Measurements from ENCODE around the gene XIST.
"Not testable (repeated sequence)": the region's sequence is repeated elsewhere in the genome, so short reads cannot be mapped to it uniquely, and the experiment has no call there.

Gene XIST

GRCh38 chrX:73852467-73852866, at the start of gene XIST:
TSS of gene XIST (minus strand) at chrX:73852714.
- no peak for DNase-seq
- in situ Hi-C loops (cut with MboI; ENCODE audit: low pct_unique_long_range_greater_than_20kb, low sequenced_read_pairs) = loop anchor here (25.0 kb wide), 2 partner anchors 285 to 485 kb away; no protein-coding TSS in a partner anchor

- DNase-seq; in situ Hi-C loops (cut with MboI; ENCODE audit: low pct_unique_long_range_greater_than_20kb, low sequenced_read_pairs): not testable (repeated sequence)
Observed at GRCh38 chrX:73898315-73898714, 45.8 kb upstream of the XIST start.

- in situ Hi-C loops (cut with MboI; ENCODE audit: low pct_unique_long_range_greater_than_20kb, low sequenced_read_pairs) = not testable (repeated sequence)
- peak; percentile 18 for DNase-seq
Observed at GRCh38 chrX:73892515-73893090, 40.1 kb upstream of the XIST start.

- in situ Hi-C loops (cut with MboI; ENCODE audit: low pct_unique_long_range_greater_than_20kb, low sequenced_read_pairs) = not testable (repeated sequence)
Observed at GRCh38 chrX:73882260-73882659, 29.7 kb upstream of the XIST start.

GRCh38 chrX:73877687-73878086, 25.2 kb upstream of the XIST start:
- no peak for DNase-seq
- in situ Hi-C loops (cut with MboI; ENCODE audit: low pct_unique_long_range_greater_than_20kb, low sequenced_read_pairs) = no loop called here

More at GRCh38 chrX:73882260-73882659, 29.7 kb upstream of the XIST start:
- not testable (repeated sequence) for DNase-seq

- in situ Hi-C loops (cut with MboI; ENCODE audit: low pct_unique_long_range_greater_than_20kb, low sequenced_read_pairs) = no loop called here
- DNase-seq = no peak
Observed at GRCh38 chrX:73876911-73877310, 24.4 kb upstream of the XIST start.

- in situ Hi-C loops (cut with MboI; ENCODE audit: low pct_unique_long_range_greater_than_20kb, low sequenced_read_pairs) = loop anchor here (10.0 to 25.0 kb wide), 3 partner anchors 146 to 468 kb away; no protein-coding TSS in a partner anchor
- DNase-seq = no peak
Observed at GRCh38 chrX:73868916-73869315, 16.4 kb upstream of the XIST start.

GRCh38 chrX:73867144-73867543, 14.6 kb upstream of the XIST start:
- in situ Hi-C loops (cut with MboI; ENCODE audit: low pct_unique_long_range_greater_than_20kb, low sequenced_read_pairs) = loop anchor here (10.0 to 25.0 kb wide), 3 partner anchors 148 to 470 kb away; no protein-coding TSS in a partner anchor
- DNase-seq = no peak

- DNase-seq = no peak
- in situ Hi-C loops (cut with MboI; ENCODE audit: low pct_unique_long_range_greater_than_20kb, low sequenced_read_pairs) = loop anchor here (10.0 to 25.0 kb wide), 3 partner anchors 151 to 473 kb away; no protein-coding TSS in a partner anchor
Observed at GRCh38 chrX:73863852-73864251, 11.3 kb upstream of the XIST start.

GRCh38 chrX:73863268-73863667, 10.8 kb upstream of the XIST start:
- no peak for DNase-seq
- in situ Hi-C loops (cut with MboI; ENCODE audit: low pct_unique_long_range_greater_than_20kb, low sequenced_read_pairs) = loop anchor here (10.0 to 25.0 kb wide), 3 partner anchors 152 to 474 kb away; no protein-coding TSS in a partner anchor

- no peak for DNase-seq
- in situ Hi-C loops (cut with MboI; ENCODE audit: low pct_unique_long_range_greater_than_20kb, low sequenced_read_pairs) = loop anchor here (10.0 to 25.0 kb wide), 3 partner anchors 155 to 478 kb away; no protein-coding TSS in a partner anchor
Observed at GRCh38 chrX:73859622-73860021, 7.1 kb upstream of the XIST start.

GRCh38 chrX:73855546-73855945, 3.0 kb upstream of the XIST start:
- in situ Hi-C loops (cut with MboI; ENCODE audit: low pct_unique_long_range_greater_than_20kb, low sequenced_read_pairs) = loop anchor here (25.0 kb wide), 2 partner anchors 282 to 482 kb away; no protein-coding TSS in a partner anchor
- DNase-seq = peak; percentile 87

GRCh38 chrX:73852022-73852421, 492 bp downstream of the XIST start:
- DNase-seq = no peak
- in situ Hi-C loops (cut with MboI; ENCODE audit: low pct_unique_long_range_greater_than_20kb, low sequenced_read_pairs) = loop anchor here (25.0 kb wide), 2 partner anchors 285 to 485 kb away; no protein-coding TSS in a partner anchor

GRCh38 chrX:73851014-73852009, 1.2 kb downstream of the XIST start:
- no peak for DNase-seq
- in situ Hi-C loops (cut with MboI; ENCODE audit: low pct_unique_long_range_greater_than_20kb, low sequenced_read_pairs) = loop anchor here (25.0 kb wide), 2 partner anchors 286 to 486 kb away; no protein-coding TSS in a partner anchor

GRCh38 chrX:73850124-73851013, 2.1 kb downstream of the XIST start:
- in situ Hi-C loops (cut with MboI; ENCODE audit: low pct_unique_long_range_greater_than_20kb, low sequenced_read_pairs) = loop anchor here (25.0 kb wide), 2 partner anchors 287 to 487 kb away; no protein-coding TSS in a partner anchor
- DNase-seq = peak; percentile 35

- in situ Hi-C loops (cut with MboI; ENCODE audit: low pct_unique_long_range_greater_than_20kb, low sequenced_read_pairs) = no loop called here
- no peak for DNase-seq
Observed at GRCh38 chrX:73849073-73849472, 3.4 kb downstream of the XIST start.

- in situ Hi-C loops (cut with MboI; ENCODE audit: low pct_unique_long_range_greater_than_20kb, low sequenced_read_pairs) = no loop called here
- DNase-seq = no peak
Observed at GRCh38 chrX:73847991-73848390, 4.5 kb downstream of the XIST start.

GRCh38 chrX:73847100-73847499, 5.4 kb downstream of the XIST start:
- in situ Hi-C loops (cut with MboI; ENCODE audit: low pct_unique_long_range_greater_than_20kb, low sequenced_read_pairs) = no loop called here

More at GRCh38 chrX:73847100-73847499, 5.4 kb downstream of the XIST start:
- DNase-seq = no peak

All from KBM-7 (cell line).